Glomerular visceral epithelial cell (primary cell): ENCODE measurements around the gene ZBED4.
"Not testable (repeated sequence)": the region's sequence is repeated elsewhere in the genome, so short reads cannot be mapped to it uniquely, and the experiment has no call there.

ENCODE experiments used
- DNase-seq: peaks from one replicate; pipeline ENCODE4 v3.0.0-alpha.2; 2016; ENCODE audit errors: extremely low spot score

The ZBED4 gene, protein sequence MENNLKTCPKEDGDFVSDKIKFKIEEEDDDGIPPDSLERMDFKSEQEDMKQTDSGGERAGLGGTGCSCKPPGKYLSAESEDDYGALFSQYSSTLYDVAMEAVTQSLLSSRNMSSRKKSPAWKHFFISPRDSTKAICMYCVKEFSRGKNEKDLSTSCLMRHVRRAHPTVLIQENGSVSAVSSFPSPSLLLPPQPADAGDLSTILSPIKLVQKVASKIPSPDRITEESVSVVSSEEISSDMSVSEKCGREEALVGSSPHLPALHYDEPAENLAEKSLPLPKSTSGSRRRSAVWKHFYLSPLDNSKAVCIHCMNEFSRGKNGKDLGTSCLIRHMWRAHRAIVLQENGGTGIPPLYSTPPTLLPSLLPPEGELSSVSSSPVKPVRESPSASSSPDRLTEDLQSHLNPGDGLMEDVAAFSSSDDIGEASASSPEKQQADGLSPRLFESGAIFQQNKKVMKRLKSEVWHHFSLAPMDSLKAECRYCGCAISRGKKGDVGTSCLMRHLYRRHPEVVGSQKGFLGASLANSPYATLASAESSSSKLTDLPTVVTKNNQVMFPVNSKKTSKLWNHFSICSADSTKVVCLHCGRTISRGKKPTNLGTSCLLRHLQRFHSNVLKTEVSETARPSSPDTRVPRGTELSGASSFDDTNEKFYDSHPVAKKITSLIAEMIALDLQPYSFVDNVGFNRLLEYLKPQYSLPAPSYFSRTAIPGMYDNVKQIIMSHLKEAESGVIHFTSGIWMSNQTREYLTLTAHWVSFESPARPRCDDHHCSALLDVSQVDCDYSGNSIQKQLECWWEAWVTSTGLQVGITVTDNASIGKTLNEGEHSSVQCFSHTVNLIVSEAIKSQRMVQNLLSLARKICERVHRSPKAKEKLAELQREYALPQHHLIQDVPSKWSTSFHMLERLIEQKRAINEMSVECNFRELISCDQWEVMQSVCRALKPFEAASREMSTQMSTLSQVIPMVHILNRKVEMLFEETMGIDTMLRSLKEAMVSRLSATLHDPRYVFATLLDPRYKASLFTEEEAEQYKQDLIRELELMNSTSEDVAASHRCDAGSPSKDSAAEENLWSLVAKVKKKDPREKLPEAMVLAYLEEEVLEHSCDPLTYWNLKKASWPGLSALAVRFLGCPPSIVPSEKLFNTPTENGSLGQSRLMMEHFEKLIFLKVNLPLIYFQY

DNA sequence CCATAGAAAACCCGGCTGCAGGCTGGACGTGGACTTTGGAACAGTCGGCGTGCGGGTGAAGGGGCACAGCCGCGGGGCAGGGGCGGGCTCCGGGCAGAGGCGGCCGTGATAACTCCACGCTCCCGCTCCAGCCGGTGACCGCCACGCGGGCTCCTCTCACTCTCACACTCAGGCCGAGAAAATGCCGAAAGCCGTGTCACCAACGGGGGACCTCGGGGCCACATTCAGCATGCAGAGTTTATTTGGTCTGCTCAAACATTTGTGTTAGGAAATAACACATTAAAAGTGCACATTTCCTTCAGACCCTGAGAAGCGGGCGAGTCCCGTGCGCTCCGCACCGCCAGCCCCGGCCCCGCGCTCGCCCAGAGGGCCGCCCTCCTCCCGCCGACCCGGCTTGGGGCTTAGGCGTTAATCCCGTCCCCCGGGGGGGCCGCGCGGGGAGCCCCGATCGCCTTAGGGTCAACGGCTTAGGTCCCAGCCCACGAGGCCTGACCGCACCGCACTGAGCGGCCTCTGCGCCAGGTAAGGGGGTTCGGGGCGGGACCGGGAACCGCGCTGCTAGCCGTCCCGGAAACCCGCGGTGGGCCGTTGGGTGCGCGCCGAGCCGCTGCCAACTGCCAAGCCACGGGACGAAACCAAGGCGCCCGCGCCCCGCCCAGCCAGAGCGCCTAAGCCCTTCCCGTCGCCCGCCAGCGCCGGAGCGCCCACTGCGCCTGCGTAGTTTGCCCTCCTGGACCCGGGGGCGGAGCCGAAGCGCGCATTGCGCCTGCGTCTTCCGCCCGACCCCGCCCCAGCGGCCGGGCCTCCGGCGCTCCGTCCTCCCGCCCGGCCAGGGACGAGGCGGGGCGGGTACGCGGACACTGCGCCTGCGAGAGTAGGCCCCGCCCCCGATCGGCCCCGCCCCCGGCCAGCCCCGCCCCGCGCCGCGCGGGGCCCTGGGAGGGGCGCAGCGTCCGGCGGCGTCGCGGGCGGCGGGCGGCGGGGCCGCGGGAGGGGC is at the start of gene ZBED4:
Gene ZBED4 (plus strand): TSS at position 947 of the 997 bp plus-strand sequence. CDS start 29,819 bp downstream, outside the sequence.
- DNase-seq = peak; percentile 97

DNA sequence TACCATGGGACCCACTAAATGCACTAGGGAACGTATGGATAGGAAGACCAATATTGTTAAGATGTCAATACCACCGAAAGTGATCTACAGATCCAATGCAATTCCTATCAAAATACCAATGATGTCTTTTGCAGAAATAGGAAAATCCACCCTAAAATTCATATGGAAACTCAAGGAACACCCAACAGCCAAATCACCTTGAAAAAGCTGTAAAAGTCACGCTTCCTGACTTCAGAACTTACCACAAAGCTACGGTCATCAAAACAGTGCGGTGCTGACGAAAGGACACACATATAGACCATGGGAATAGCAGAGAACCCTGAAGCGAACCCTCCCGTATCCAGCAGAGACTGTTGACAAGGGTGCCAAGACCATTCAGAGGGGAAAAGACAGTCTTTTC is 46.5 kb upstream of the ZBED4 start:
- DNase-seq = no peak

DNA sequence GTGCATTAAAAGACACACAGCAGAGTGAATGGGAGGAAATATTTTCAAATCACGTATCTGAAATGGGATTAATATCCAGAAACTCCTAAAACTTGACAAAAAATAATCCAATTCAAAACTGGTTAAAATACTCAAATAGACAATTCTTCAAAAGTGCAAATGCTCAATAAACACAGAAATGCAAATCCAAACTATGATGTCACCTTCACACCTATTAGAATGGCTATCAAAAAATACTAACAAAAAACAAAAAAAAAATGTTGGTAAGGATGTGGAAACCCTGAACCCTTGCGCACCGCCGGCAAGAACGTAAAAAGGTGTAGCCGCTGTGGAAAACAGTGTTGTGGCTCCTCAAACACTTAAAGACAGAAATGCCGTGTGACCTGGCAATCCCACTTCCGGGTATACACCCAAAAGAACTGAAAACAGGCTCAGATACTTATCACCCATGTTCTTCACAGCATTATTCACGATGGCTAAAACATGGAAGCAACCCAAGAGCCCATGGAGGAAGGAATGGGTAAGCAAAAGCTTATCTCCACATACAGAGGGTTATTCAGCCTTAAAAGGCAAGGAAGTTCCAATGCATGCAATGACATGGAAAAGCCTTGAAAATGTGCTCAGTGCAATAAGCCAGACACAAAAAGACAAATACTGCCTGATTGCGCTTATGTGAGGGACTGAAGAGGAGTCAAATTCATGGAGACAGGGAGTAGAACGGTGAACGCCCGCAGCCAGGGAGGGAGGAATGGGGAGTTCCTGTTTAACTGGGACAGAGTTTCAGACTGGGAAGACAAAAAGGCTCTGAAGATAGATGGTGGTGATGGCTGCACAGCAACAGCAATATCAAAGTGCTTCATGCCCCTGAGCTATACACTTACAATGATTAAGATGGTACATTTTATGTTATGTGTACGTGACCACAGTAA is 45.6 kb upstream of the ZBED4 start:
- DNase-seq = no peak

DNA sequence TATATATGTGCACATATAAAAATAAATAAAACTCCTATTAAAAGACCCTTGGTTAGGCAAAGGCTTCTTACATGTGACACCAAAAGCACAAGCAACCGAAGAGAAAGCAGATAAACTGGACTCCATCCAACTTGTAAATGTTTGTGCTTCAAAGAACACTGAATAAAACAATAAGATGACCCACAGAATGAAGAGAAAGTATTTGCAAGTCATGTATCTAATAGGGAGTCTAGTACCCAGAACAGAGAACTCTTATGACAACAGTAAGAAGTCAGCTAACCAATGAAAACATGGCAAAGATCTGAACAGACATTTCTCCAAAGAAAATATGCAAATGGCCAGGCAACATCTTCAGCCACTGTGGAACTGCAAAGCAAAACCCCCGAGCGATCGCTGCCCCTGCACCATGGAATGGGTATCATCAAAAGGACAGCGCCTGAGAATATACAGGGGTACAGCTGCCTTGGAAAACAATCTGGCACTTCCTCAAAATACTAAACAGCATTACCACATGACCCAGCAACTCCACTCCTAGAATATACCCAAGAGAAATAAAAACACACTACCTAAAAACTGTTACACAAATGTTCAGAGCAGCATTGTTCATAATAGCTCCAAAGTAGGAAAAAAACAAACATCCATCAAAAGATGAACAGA is 43.2 kb upstream of the ZBED4 start:
- DNase-seq = no peak

DNA sequence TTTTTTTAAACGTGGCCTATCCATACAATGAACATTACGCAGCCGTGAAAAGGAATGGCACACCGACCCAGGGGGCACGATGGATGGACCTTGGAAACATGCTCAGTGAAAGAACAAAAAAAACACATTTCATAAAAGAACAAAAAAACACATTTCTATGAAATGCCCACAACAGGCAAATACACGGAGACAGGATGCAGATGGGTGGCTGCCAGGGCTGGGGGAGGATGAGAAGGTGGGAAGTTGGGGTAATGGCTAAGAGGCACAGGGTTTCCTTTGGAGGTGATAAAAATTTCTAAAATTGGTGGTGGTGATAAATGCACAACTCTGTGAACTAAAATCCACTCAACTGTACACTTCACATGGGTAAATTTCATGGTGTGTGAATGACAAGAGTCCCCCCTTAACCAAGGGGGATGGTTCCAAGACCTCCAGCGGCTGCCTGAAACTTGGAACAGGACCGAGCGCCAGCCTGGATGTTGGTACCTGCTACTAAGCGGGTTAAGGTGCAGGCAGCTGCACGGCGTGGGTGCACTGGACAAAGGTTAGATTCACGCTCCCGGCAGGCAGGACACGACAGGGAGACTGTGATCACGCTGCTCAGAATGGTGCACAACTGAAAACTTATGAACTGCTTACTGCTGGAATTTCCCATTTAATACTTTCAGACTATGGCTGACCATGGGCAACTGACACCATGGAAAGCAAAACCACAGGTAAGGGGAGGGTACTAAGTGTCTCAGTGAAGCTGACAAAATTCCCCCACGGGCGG is 42.4 kb upstream of the ZBED4 start:
- no peak for DNase-seq

DNA sequence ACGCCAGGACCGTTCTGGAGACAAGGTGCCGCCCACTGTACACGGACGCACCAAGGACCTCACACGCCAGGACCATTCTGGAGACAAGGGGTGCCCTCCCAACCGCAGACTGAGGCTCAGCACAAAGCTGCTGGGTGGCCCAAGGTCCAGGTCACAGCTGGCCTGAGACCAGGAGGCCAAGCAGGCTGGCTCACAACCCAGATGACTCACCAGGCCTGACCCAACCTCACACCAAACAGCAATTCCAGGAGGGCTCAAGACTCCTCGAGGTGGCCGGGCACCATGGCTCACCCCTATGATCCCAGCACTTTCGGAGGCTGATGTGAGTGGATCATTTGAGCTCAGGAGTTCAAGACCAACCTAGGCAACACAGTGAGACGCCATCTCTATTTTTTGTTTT is 40.8 kb upstream of the ZBED4 start:
- DNase-seq = peak; percentile 50

DNA sequence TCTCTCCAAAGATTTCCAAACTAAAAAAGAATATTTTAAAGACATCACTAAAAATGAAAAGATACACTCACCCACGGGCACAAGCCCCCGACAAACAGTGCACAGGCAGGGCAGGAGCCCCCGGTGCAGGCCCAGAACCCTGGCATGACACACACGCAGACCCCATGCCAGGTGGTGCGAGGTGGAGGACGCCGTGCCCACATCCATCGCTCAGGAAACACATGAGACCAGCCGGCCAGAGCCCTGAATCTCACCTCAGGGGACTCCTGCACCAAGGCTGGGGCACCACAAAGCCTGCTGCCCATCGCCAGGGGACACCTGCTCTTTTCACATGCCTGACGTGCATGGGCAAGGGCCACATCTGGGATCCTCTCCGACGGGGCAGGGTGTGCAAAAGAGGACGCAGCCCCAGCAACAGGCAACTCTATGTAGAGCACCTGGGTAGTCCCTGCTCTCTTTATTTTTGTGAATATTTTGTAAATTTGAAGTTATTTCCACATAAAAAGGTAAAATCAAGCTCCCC is 39.4 kb upstream of the ZBED4 start:
- no peak for DNase-seq

DNA sequence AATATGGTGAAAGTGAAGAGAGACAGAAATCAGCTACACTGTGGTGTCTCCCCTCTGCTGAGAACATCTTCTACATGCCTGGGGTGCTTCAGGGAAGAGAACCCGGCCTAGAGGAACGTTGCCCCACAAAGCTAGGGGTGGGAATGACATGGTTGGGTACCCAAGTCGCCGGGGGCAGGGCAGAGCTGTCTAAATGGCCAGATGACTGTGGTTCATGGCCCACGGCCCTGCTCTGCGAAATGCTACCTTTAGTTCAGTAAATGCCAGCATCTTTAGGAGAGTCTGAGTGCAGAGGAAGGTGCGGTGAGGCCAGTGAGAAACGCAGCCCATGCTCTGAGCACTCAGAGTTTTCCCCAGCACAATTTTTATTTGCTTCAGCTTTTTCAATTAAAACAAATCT is 38.8 kb upstream of the ZBED4 start:
- no peak for DNase-seq

DNA sequence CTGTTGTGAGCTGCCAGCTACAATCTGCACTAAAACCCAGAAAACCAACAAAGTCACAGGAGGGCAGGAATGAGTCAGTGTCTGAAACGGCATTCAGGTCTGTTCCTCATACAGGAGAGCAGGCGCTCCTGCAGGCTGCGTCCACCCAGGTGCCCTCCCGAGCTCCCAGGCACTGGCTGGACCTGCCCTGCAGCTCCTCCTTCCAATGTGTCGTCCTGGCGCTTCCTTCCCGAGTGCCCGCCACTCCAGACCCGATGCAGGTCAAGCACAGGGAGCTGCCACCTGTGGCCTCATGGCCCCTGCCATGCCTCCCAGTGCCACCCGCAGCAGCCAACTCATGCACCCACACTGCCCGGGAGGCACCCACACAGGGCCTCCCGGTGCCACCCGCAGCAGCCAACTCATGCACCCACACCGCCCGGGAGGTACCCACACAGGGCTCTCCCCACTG is 38.0 kb upstream of the ZBED4 start:
- DNase-seq = peak; percentile 73

DNA sequence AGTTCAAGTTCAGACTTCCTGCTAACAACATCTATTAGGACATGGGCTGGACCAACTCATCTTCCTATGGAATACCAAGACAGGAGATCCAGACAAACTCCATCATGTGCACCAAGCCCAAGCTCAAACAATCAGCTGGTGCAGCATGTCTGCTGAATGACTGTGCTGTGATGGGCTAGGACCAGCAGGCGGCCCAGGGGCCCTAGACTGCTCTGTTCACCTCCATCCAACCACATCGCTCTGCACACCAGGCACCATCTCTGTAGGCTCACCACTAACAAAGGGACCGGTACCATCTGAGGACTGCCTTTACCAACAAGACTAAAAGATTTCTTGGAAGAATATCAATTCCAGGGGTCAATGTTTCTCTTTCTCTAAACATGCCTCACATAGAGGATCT is 36.3 kb upstream of the ZBED4 start:
- no peak for DNase-seq

DNA sequence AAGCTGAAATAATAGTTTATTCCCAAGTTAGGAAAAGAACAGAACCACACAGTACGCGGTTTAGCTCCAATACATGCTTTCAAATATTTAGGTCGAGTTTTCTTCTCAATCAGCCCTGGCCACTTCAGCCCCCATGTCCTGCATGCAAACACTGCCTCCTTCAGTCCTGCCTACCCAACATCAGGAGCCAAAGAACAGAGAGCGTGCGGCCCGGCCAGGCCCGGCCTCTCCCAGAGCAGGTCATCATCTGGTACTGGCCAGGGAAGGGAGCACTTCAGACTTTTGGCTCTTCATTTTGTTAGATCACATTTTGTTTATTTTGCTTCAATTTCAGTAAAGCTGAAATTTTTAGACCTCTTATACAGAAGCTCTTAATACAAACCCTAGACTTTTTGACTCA is 32.7 kb upstream of the ZBED4 start:
- DNase-seq = no peak

DNA sequence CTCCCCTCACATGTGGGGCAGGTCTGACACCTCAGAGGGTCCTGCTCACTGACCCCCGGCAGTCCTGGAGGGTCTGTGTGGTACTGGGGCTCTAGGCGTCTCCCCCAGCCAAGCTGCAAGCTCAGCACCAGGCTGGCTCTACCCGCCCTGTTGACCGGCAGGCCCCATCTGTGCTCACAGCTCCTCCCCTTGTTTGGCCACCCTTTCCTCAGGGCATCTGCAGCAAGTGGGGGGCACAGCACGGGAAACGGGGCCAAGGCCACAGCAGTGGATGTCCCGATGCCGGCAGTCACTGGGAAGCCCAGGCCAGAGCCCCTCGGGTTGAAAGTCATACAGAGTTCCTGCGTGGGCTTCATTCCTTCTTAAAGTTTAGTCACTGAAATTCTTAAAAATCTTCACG is 31.9 kb upstream of the ZBED4 start:
- not testable (repeated sequence) for DNase-seq

DNA sequence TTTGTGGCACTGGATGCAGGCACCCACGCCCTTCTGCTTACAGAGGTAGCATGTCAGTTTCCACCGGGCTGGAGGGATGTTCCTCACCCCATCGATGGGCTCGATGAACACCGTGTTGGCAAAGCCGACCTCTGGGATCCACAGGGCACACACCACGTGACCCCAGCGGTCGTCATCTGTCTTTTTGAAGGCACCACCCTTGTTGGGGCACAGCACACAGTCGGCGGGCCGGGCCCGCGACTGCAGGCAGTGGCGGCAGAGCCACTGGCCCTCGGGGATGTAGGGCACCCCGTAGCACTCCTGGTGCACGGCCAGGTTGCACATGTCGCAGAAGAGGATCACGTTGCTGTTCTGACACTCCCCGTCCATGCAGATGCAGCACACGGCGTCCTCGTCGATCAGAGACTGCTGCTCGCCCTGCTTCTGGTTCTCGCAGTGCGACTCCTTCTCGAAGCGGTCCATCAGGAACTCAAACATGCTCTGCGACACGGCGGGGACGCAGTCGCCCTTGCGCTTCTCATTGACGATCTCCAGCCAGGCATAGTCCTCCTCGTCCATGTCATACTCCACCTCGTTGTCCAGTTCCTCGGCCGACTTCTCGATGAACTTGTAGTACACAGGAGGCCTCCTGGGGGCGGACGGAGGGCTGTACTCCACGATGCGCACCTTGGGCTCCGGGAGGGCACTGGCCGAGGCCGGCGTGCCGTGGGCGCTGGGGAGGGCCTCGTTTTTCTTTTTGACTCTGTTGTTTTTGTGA is 30.2 kb upstream of the ZBED4 start:
- no peak for DNase-seq

DNA sequence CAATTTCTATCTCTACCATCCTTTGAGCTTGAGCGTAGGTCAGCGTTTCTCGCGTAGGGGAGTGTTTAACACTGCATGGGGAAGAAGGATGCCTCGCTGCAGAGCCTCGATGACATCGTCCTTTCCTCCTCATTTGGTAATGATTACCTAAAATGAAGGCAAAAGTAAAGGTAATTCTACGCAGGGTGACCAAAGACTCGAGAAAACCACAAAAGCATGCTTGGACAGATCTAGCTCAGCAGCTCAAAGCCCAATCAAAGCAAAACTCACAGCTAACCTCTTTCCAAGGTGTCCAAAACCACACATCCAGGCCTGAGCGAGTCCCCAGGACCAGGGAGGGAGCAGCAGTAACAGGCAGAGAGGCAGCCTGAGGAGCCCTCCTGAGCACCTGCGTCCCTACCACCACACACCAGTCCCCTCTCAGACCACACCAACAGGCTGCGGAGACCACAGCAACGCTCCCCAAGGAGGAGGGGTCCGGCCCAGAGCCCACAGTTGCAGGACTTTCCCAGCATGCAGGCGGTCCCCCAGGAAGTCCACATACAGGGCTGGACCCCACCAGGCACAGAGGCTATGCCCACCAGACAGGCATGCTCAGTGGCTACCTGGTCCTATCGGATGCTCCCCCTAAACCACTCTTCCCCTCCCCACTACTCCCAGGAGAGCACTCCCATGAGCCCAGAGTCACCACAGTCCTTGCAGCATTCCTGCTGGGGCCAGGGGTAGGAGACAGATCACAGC is 29.3 kb upstream of the ZBED4 start:
- DNase-seq = peak; percentile 71

DNA sequence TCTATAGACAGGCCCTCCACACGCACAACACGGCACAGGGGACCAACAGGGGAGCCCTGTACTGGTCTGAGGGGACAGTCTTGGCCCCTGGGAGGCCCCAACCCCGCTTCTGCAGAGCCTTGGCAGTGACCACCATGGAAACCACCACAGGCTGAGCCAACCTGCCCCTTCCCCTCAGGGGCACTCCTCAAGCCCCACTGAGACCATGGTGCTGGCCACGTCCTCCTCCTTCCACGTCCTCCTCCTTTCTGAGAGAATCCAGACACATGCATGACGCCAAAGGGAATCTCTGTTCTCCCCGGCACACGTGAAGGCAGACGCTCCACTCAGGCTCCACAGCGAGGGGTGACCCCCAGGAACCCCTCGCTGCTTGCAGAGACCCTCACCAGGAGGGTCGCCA is 28.7 kb upstream of the ZBED4 start:
- DNase-seq = no peak

DNA sequence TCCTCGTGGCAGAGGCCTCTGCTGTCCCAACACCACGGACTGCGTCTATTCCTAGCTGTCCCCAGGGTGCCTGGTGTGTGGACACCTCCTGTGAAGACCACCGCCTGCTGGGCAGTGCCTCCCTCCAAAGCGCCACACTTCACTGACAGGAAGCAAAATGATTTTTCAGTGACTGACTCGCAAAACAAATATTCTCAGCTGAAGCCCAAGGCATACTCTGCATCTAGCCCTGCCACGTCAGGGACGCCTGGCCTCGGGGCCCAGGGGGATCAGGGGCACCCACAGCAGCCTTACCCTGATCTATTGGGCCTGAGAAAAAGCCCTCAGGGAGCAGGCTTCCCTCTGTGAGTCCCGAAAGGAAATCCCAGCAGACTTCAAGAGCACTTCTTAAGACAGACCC is 28.2 kb upstream of the ZBED4 start:
- DNase-seq = no peak
